Measurements from ENCODE around the gene OVOL1. TPM values are rescaled to one million over a fixed set of nuclear protein-coding genes. Genes with fewer than 3 reads are reported as not detected.

OVOL1 gene
- total RNA-seq, 4 donors from 2014 or later: 14.9 to 33.2 (median 29.8) TPM

DNA sequence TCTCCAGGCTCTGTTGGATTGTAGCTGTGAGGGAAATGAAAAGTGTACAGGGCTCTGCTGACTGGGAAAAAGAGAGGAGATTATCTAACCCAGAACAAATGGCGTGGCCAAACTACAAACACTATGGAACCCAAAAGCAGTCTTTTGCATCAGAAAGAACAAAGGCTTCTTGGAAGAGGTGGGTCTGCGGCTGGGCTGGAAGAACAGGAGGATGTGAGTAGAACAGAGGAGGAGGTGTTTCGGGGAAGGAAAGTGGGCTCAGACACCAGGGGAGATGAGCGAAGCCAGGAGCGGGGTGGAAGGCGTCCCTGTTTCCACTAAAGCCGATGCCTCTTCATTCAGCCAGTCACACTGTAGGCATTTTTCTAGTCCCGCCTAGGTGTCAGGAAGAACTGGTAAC lies 12.0 kb downstream of the OVOL1 start:
- no peak overlapping the region for H3K27ac ChIP-seq
- H3K4me1 ChIP-seq: peaks cover 0 to 10% (median 1%) of the 10 kb centered on the region in 4 donors
- no peak for DNase-seq
- H3K4me3 ChIP-seq: no peak overlapping the region
- no peaks in the 10 kb centered on the region for H3K27me3 ChIP-seq
- peaks cover 0 to 19% (median 0%) of the 10 kb centered on the region in 3 donors for H3K36me3 ChIP-seq
- TF ChIP-seq POLR2A (IDR thresholded peaks at IDR 0.05): no peak
- TF ChIP-seq, protein P1, sequence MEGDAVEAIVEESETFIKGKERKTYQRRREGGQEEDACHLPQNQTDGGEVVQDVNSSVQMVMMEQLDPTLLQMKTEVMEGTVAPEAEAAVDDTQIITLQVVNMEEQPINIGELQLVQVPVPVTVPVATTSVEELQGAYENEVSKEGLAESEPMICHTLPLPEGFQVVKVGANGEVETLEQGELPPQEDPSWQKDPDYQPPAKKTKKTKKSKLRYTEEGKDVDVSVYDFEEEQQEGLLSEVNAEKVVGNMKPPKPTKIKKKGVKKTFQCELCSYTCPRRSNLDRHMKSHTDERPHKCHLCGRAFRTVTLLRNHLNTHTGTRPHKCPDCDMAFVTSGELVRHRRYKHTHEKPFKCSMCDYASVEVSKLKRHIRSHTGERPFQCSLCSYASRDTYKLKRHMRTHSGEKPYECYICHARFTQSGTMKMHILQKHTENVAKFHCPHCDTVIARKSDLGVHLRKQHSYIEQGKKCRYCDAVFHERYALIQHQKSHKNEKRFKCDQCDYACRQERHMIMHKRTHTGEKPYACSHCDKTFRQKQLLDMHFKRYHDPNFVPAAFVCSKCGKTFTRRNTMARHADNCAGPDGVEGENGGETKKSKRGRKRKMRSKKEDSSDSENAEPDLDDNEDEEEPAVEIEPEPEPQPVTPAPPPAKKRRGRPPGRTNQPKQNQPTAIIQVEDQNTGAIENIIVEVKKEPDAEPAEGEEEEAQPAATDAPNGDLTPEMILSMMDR (IDR thresholded peaks at IDR 0.05): no peak
- no peaks in the 10 kb centered on the region for H3K9me3 ChIP-seq

DNA sequence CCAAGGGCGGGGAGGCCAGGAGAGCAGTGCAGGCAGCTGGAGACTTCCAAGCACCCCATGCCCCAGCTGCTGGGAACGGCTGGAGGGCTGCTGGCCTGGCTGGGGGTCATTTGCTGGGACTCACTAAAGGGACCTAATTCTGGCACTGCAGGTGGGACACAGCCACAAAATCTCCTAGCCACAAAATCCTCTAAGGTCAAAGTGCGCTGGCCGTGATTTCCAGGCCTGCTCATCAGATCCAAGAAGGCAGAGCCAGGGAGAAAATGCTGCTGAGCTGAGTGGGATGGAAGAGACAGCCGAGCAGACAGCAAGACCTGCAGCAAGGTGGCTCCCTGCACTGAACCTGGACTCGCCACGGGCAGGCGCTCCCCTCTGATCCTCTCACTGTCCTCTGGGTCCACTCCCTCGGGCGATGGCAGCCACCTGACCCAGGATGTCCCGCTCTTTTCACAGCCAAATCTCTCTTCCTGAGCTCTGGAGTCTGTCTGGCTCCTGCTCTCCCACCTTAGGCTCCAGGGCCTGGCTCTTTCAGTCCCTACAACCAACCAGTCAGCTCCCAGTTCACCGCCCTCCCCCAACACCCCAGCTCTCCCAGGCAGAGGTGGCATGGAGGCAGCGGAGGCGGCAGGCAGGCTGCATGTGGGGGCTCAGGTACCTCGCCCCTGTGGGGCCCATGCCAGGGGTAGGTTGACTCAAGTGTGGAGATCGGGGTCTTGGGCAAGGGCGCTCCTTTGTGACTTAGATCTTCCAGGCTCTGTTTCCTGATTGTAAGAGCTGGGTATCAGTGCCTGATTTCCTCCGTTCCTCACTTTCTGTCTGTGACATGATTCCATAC lies 14.5 kb downstream of the OVOL1 start:
- no peaks in the 10 kb centered on the region for H3K27me3 ChIP-seq

DNA sequence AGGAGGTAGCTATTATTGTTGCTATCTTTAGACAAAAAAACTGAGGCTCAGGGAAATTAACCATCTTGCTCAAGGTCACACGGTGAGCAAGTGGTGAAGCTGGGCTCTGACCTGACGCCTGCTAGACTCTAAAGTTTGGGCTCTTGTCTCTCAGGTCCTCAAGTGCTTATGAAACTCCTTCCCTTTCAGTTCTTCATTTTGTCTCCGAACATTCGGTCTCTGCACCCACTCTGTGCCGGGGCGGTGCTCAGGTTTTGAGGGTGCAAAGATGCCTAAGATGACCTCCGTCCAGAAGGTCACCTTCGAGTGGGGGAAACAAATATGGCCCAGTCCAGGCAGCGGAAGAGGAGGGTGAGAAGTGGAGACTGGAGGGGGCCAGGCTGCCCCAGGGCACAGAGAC lies 16.0 kb downstream of the OVOL1 start:
- no peak for TF ChIP-seq POLR2A (IDR thresholded peaks at IDR 0.05)
- TF ChIP-seq, protein P1 (IDR thresholded peaks at IDR 0.05): no peak
- Histone ChIP-seq H3K9me3 (no peaks in the 10 kb centered on the region), H3K27ac (no peak overlapping the region), H3K27me3 (no peaks in the 10 kb centered on the region), H3K4me1 (no peaks in the 10 kb centered on the region), H3K36me3 (no peaks in the 10 kb centered on the region), H3K4me3 (no peak overlapping the region)
- DNase-seq: no peak

More for the DNA sequence above, 14.5 kb downstream of the OVOL1 start:
- Histone ChIP-seq H3K4me3 (no peak overlapping the region), H3K27ac (no peak overlapping the region), H3K9me3 (no peaks in the 10 kb centered on the region), H3K4me1 (no peaks in the 10 kb centered on the region), H3K36me3 (no peaks in the 10 kb centered on the region)
- TF ChIP-seq POLR2A (IDR thresholded peaks at IDR 0.05): no peak
- TF ChIP-seq, protein P1 (IDR thresholded peaks at IDR 0.05): no peak
- DNase-seq: no peak

DNA sequence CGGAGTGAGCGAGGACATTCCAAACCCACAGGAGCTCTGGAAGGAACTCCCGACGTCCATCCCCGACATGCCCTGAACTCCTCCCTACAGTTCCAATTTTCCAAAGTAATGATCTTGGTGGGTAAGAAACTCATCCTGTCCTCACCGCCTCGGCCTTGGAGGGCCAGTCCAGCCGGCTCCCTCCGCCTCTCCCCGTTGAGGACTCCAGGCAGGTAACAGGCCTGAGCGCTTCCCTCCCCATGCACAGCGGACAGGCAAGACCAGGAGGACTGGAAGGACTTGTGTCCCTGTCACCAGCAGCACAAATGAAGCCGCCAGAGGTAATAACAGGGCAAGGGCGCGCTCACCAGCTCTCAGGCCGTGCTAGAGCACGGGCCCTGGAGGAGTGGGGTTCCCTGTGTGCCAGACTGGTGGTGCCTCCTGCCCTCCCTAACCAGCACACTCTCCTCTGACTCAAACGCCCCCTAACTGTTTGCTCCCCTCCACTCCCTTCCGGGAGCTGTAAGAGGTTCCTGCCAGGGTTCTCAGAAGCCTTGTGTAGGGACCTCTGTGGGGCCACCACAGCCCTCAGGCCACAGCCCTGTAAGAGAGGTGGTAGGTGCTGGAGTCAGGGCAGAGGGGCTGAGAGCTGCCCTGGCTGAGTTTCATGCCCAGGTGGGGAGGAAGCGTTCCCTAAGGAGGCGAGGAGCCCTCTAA lies 17.1 kb downstream of the OVOL1 start:
- H3K27me3 ChIP-seq: no peaks in the 10 kb centered on the region
- no peaks in the 10 kb centered on the region for H3K4me1 ChIP-seq
- H3K27ac ChIP-seq: no peak overlapping the region
- no peak for DNase-seq
- TF ChIP-seq POLR2A (IDR thresholded peaks at IDR 0.05): no peak
- TF ChIP-seq, protein P1 (IDR thresholded peaks at IDR 0.05): no peak
- no peak overlapping the region for H3K4me3 ChIP-seq
- no peaks in the 10 kb centered on the region for H3K36me3 ChIP-seq
- H3K9me3 ChIP-seq: no peaks in the 10 kb centered on the region

DNA sequence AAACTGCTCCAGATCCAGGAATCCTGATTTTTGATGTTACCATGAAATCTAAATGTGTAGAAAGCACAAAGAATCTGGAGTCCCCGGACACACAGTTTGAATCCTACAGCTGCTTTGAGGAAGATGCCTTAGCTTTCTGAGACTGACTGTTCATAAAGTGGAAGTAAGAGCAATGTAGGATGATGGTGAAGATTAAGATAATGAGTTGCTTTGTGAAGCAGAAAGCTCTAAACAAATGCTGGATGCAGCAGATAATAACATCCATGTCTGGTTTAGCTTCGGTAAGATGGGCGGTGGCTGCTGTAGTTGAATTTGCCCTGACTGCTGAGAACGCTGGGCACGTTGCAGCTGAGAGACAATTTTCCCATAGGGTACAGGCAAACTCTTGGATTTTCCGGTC lies 20.1 kb downstream of the OVOL1 start:
- no peaks in the 10 kb centered on the region for H3K36me3 ChIP-seq
- H3K4me1 ChIP-seq: no peaks in the 10 kb centered on the region
- no peaks in the 10 kb centered on the region for H3K27me3 ChIP-seq
- TF ChIP-seq, protein P1 (IDR thresholded peaks at IDR 0.05): no peak
- no peak for TF ChIP-seq POLR2A (IDR thresholded peaks at IDR 0.05)
- no peaks in the 10 kb centered on the region for H3K9me3 ChIP-seq
- H3K4me3 ChIP-seq: no peak overlapping the region
- DNase-seq: no peak
- no peak overlapping the region for H3K27ac ChIP-seq

Data from Peyer's patch (tissue), 4 donors.